ENCODE results near the gene HMGB2. TPM values are rescaled to one million over a fixed set of nuclear protein-coding genes. Genes with fewer than 3 reads are reported as not detected.

Gene HMGB2
- total RNA-seq, 1 donor from 2014 or later: 42.1 TPM

GRCh38 chr4:173343832-173344397 lies 9.8 kb upstream of the HMGB2 start:
- no peak for DNase-seq (ENCODE audit: missing footprints)
- intact Hi-C loops (cut with DNase I): no loop called here
- ATAC-seq: no peak

GRCh38 chr4:173337463-173337862 lies 3.3 kb upstream of the HMGB2 start:
- DNase-seq (ENCODE audit: missing footprints) (no peak), ATAC-seq (no peak)
- intact Hi-C loops (cut with DNase I): no loop called here

GRCh38 chr4:173334891-173335752 lies 964 bp upstream of the HMGB2 start:
- ATAC-seq (peak; percentile 57), DNase-seq (ENCODE audit: missing footprints) (peak; percentile 76)
- intact Hi-C loops (cut with DNase I): loop anchor here (1.0 to 5.0 kb wide), 2 partner anchors 35 to 77 kb away; partner anchors contain the start of gene SAP30

- intact Hi-C loops (cut with DNase I): loop anchor here (1.0 to 5.0 kb wide), 2 partner anchors 37 to 79 kb away; partner anchors contain the start of gene SAP30
- DNase-seq (ENCODE audit: missing footprints): peak; percentile 80
- peak; percentile 64 for ATAC-seq
These were observed 487 bp downstream of the HMGB2 start for GRCh38 chr4:173333658-173334084.

GRCh38 chr4:173332963-173333657 lies 1.0 kb downstream of the HMGB2 start:
- DNase-seq (ENCODE audit: missing footprints) (no peak), ATAC-seq (no peak)
- intact Hi-C loops (cut with DNase I): loop anchor here (5.0 kb wide), 1 partner anchor 79 kb away; no protein-coding TSS in a partner anchor

GRCh38 chr4:173332021-173332487 lies 2.1 kb downstream of the HMGB2 start:
- ATAC-seq (no peak), DNase-seq (ENCODE audit: missing footprints) (no peak)
- intact Hi-C loops (cut with DNase I): loop anchor here (5.0 kb wide), 1 partner anchor 80 kb away; no protein-coding TSS in a partner anchor

- intact Hi-C loops (cut with DNase I): loop anchor here (5.0 kb wide), 1 partner anchor 82 kb away; no protein-coding TSS in a partner anchor
- no peak for ATAC-seq
- no peak for DNase-seq (ENCODE audit: missing footprints)
These were observed 3.6 kb downstream of the HMGB2 start for GRCh38 chr4:173330590-173330989.

GRCh38 chr4:173328236-173328901 lies 5.8 kb downstream of the HMGB2 start:
- DNase-seq (ENCODE audit: missing footprints): no peak
- intact Hi-C loops (cut with DNase I): no loop called here
- no peak for ATAC-seq

GRCh38 chr4:173325007-173325736 lies 9.0 kb downstream of the HMGB2 start:
- intact Hi-C loops (cut with DNase I): no loop called here
- ATAC-seq: no peak

GRCh38 chr4:173319696-173320095 lies 14.5 kb downstream of the HMGB2 start:
- intact Hi-C loops (cut with DNase I): loop anchor here (1.0 to 5.0 kb wide), 2 partner anchors 98 to 173 kb away; no protein-coding TSS in a partner anchor
- ATAC-seq (no peak), DNase-seq (ENCODE audit: missing footprints) (no peak)

More at GRCh38 chr4:173325007-173325736, 9.0 kb downstream of the HMGB2 start:
- DNase-seq (ENCODE audit: missing footprints): no peak

GRCh38 chr4:173318648-173319211 lies 15.4 kb downstream of the HMGB2 start:
- DNase-seq (ENCODE audit: missing footprints) (no peak), ATAC-seq (no peak)
- intact Hi-C loops (cut with DNase I): loop anchor here (1.0 to 5.0 kb wide), 2 partner anchors 99 to 174 kb away; no protein-coding TSS in a partner anchor

- DNase-seq (ENCODE audit: missing footprints) (no peak), ATAC-seq (no peak)
- intact Hi-C loops (cut with DNase I): loop anchor here (5.0 kb wide), 1 partner anchor 174 kb away; no protein-coding TSS in a partner anchor
These were observed 15.9 kb downstream of the HMGB2 start for GRCh38 chr4:173318240-173318639.

GRCh38 chr4:173317004-173317403 lies 17.2 kb downstream of the HMGB2 start:
- DNase-seq (ENCODE audit: missing footprints): no peak
- no peak for ATAC-seq
- intact Hi-C loops (cut with DNase I): loop anchor here (5.0 kb wide), 1 partner anchor 175 kb away; no protein-coding TSS in a partner anchor

- intact Hi-C loops (cut with DNase I): loop anchor here (5.0 kb wide), 1 partner anchor 176 kb away; no protein-coding TSS in a partner anchor
- no peak for DNase-seq (ENCODE audit: missing footprints)
- no peak for ATAC-seq
These were observed 18.1 kb downstream of the HMGB2 start for GRCh38 chr4:173316060-173316459.

GRCh38 chr4:173314715-173315114 lies 19.4 kb downstream of the HMGB2 start:
- ATAC-seq: no peak
- intact Hi-C loops (cut with DNase I): loop anchor here (5.0 kb wide), 1 partner anchor 178 kb away; no protein-coding TSS in a partner anchor
- no peak for DNase-seq (ENCODE audit: missing footprints)

GRCh38 chr4:173311368-173311767 lies 22.8 kb downstream of the HMGB2 start:
- ATAC-seq (no peak), DNase-seq (ENCODE audit: missing footprints) (no peak)
- intact Hi-C loops (cut with DNase I): no loop called here

GRCh38 chr4:173307778-173308177 lies 26.4 kb downstream of the HMGB2 start:
- ATAC-seq: no peak
- no peak for DNase-seq (ENCODE audit: missing footprints)
- intact Hi-C loops (cut with DNase I): no loop called here

Data from Right ventricle myocardium inferior (tissue), 1 donor.